H9 (cell line): Measurements from ENCODE around the gene PNPLA6. TPM values are rescaled to one million over a fixed set of nuclear protein-coding genes. Genes with fewer than 3 reads are reported as not detected.

Experiments used
- DNase-seq: peaks from one replicate; pipeline ENCODE4 v3.0.0-alpha.2; 2017
- H2AFZ ChIP-seq: one replicate; pipeline ENCODE4 v1.6.1; 2013; ENCODE audit warnings: mild to moderate bottlenecking, low read length, control low read depth, moderate library complexity
- H2AK5ac ChIP-seq: 2 replicates; pipeline ENCODE4 v1.6.1; 2013; ENCODE audit warnings: low read length, control low read depth, mixed read lengths; ENCODE audit not compliant: insufficient read length
- H2BK120ac ChIP-seq: one replicate; pipeline ENCODE4 v1.6.1; 2013; ENCODE audit warnings: low read depth, mild to moderate bottlenecking, low read length, control low read depth, inconsistent platforms; ENCODE audit not compliant: poor library complexity, severe bottlenecking
- H2BK12ac ChIP-seq: 2 replicates; pipeline ENCODE4 v1.6.1; 2013; ENCODE audit warnings: low read length, control low read depth, mixed read lengths, low read depth; ENCODE audit not compliant: insufficient read length
- H2BK15ac ChIP-seq: 2 replicates; pipeline ENCODE4 v1.6.1; 2013; ENCODE audit warnings: low read depth, low read length, control low read depth
- H2BK20ac ChIP-seq: one replicate; pipeline ENCODE4 v1.6.1; 2013; ENCODE audit warnings: low read depth, mild to moderate bottlenecking, low read length, control low read depth, inconsistent platforms; ENCODE audit not compliant: poor library complexity, severe bottlenecking
- H2BK5ac ChIP-seq: 2 replicates; pipeline ENCODE4 v1.6.1; 2013; ENCODE audit warnings: low read length, control low read depth, mixed read lengths; ENCODE audit not compliant: insufficient read length
- H3K14ac ChIP-seq: 2 replicates; pipeline ENCODE4 v1.6.1; 2013; ENCODE audit warnings: low read length, control low read depth; ENCODE audit not compliant: insufficient read depth
- H3K18ac ChIP-seq: 2 replicates; pipeline ENCODE4 v1.6.1; 2013; ENCODE audit warnings: low read depth, mild to moderate bottlenecking, mixed read lengths, low read length, control low read depth; ENCODE audit not compliant: insufficient read length
- H3K23ac ChIP-seq: 2 replicates; pipeline ENCODE4 v1.6.1; 2013; ENCODE audit warnings: low read length, control low read depth, mixed read lengths, low read depth; ENCODE audit not compliant: insufficient read length
- H3K23me2 ChIP-seq: 2 replicates; pipeline ENCODE4 v1.6.1; 2013; ENCODE audit warnings: low read depth, mild to moderate bottlenecking, mixed read lengths, low read length, control low read depth; ENCODE audit not compliant: insufficient read length, poor library complexity, severe bottlenecking
- H3K27ac ChIP-seq: 2 replicates; pipeline ENCODE4 v1.5.1; 2013; ENCODE audit warnings: low read length, control low read depth, mixed read lengths, low read depth; ENCODE audit not compliant: insufficient read length
- H3K27me3 ChIP-seq: 2 replicates; pipeline ENCODE4 v1.6.1; 2013; ENCODE audit warnings: low read length, control low read depth, inconsistent platforms; ENCODE audit not compliant: insufficient read depth
- H3K4ac ChIP-seq: 2 replicates; pipeline ENCODE4 v1.6.1; 2013; ENCODE audit warnings: low read depth, mild to moderate bottlenecking, control low read depth, inconsistent platforms, low read length, moderate library complexity
- H3K4me1 ChIP-seq: 2 replicates; pipeline ENCODE4 v1.6.1; 2013; ENCODE audit warnings: low read length, control low read depth, inconsistent platforms; ENCODE audit not compliant: insufficient read depth
- H3K4me2 ChIP-seq: 2 replicates; pipeline ENCODE4 v1.6.1; 2013; ENCODE audit warnings: low read length, control low read depth, mixed read lengths; ENCODE audit not compliant: insufficient read length, insufficient read depth
- H3K56ac ChIP-seq: 2 replicates; pipeline ENCODE4 v1.6.1; 2013; ENCODE audit warnings: low read depth, mild to moderate bottlenecking, mixed read lengths, low read length, control low read depth; ENCODE audit not compliant: insufficient read length
- H3K79me1 ChIP-seq: 2 replicates; pipeline ENCODE4 v1.6.1; 2013; ENCODE audit warnings: low read depth, mild to moderate bottlenecking, moderate library complexity, low read length, control low read depth, inconsistent platforms; ENCODE audit not compliant: insufficient read depth, poor library complexity, severe bottlenecking
- H3K79me2 ChIP-seq: 2 replicates; pipeline ENCODE4 v1.6.1; 2013; ENCODE audit warnings: low read length, control low read depth, inconsistent platforms; ENCODE audit not compliant: insufficient read depth
- H3K9ac ChIP-seq: 2 replicates; pipeline ENCODE4 v1.6.1; 2013; ENCODE audit warnings: low read length, control low read depth, mixed read lengths; ENCODE audit not compliant: insufficient read length; ENCODE audit errors: extremely low read depth
- H3K9me3 ChIP-seq: one replicate; pipeline ENCODE4 v1.6.1; 2013; ENCODE audit warnings: low read depth, low read length, inconsistent platforms; ENCODE audit not compliant: control insufficient read depth
- H3T11ph ChIP-seq: one replicate; pipeline ENCODE4 v1.6.1; 2013; ENCODE audit warnings: mild to moderate bottlenecking, low read length, control low read depth, inconsistent platforms
- H4K20me1 ChIP-seq: one replicate; pipeline ENCODE4 v1.6.1; 2013; ENCODE audit not compliant: control insufficient read depth, insufficient read length, insufficient read depth
- H4K5ac ChIP-seq: 2 replicates; pipeline ENCODE4 v1.6.1; 2013; ENCODE audit warnings: low read depth, mild to moderate bottlenecking, mixed read lengths, low read length, control low read depth; ENCODE audit not compliant: insufficient read length
- H4K8ac ChIP-seq: replicated peaks from 2 replicates; pipeline ENCODE4 v1.6.1; 2013; ENCODE audit warnings: low read length, control low read depth, mixed read lengths, low read depth; ENCODE audit not compliant: insufficient read length
- H4K91ac ChIP-seq: 2 replicates; pipeline ENCODE4 v1.6.1; 2013; ENCODE audit warnings: low read depth, mild to moderate bottlenecking, moderate library complexity, mixed read lengths, low read length, control low read depth; ENCODE audit not compliant: insufficient read length
- H3K27ac Mint-ChIP-seq, 3 experiments: 2 replicates in 2 of 3; 3 replicates in 1 of 3; pipeline ENCODE4 v1.8.0; 2020 to 2021; ENCODE audit warnings: mixed read lengths in 3 of 3, mild to moderate bottlenecking in 1 of 3, moderate library complexity in 1 of 3
- H3K27me3 Mint-ChIP-seq: 2 replicates; pipeline ENCODE4 v1.8.0; 2021; ENCODE audit warnings: low read depth, mild to moderate bottlenecking, moderate library complexity, mixed read lengths
- H3K36me3 Mint-ChIP-seq, 3 experiments: 2 replicates in 2 of 3; 3 replicates in 1 of 3; pipeline ENCODE4 v1.8.0; 2020 to 2021; ENCODE audit warnings: low read depth in 3 of 3, mixed read lengths in 3 of 3; ENCODE audit not compliant: insufficient read depth in 1 of 3
- H3K4me1 Mint-ChIP-seq, 2 experiments: 2 replicates each; pipeline ENCODE4 v1.8.0; 2020; ENCODE audit warnings: mixed read lengths in 2 of 2
- H3K4me3 Mint-ChIP-seq, 2 experiments: 2 replicates in 1 of 2; 3 replicates in 1 of 2; pipeline ENCODE4 v1.8.0; 2020 to 2021; ENCODE audit warnings: mild to moderate bottlenecking in 2 of 2, mixed read lengths in 2 of 2, moderate library complexity in 1 of 2
- H3K9me3 Mint-ChIP-seq, 2 experiments: 2 replicates in 1 of 2; 3 replicates in 1 of 2; pipeline ENCODE4 v1.8.0; 2020; ENCODE audit warnings: mild to moderate bottlenecking in 2 of 2, mixed read lengths in 2 of 2, moderate library complexity in 1 of 2
- WGBS: extraction: QIAGEN DNeasy Blood & Tissue Kit; methylation state at CpG from one replicate; pipeline ENCODE4 v1.1.7; 2013; ENCODE audit warnings: missing lambda C conversion rate, low lambda C conversion rate, mixed read lengths; ENCODE audit not compliant: insufficient read length; ENCODE audit errors: extremely low coverage; 5-methylcytosine and 5-hydroxymethylcytosine counted together
- total RNA-seq: library from RNA; stranded (reverse); gene quantifications from 2 replicates; pipeline ENCODE4 v1.2.1, GENCODE V29; 2021
- TF ChIP-seq, protein P1 (sequence below): fragments of 200-600 bp; sonication (generic); conservative IDR thresholded peaks from 3 replicates; pipeline ENCODE4 v1.8.0; 2021; ENCODE audit warnings: antibody characterized with exemption, mild to moderate bottlenecking

The PNPLA6 gene
- total RNA-seq, 1 experiment from 2014 or later = 130 TPM

DNA sequence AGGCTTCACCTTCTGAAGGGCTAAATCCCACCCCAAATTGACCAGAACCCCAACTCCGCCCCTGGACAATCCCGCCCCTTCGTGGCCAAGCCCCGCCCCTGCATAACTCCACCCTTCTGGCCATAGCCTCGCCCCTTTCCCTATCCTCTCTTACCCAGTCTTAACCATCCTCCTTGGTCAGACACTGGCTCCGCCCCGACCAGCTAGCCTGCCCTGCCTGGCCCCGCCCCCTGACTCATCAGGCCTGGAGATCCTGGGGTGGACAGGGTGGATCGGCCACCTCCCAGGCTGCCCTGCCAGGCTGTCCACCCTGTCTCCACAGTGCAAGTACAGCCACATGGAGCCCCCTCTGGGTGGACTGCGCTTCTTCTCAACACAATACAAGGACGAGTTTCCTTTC is 27.6 kb upstream of the PNPLA6 start:
- no peak overlapping the region for H2BK15ac ChIP-seq
- H3K27me3 ChIP-seq = no peaks in the 10 kb centered on the region
- no peak overlapping the region for H4K5ac ChIP-seq
- no peaks in the 10 kb centered on the region; the same call in 1 of the 2 replicates for H3K4me1 ChIP-seq
- H3K18ac ChIP-seq = no peak overlapping the region
- H4K91ac ChIP-seq = no peak overlapping the region
- H4K20me1 ChIP-seq = no peaks in the 10 kb centered on the region
- H3K79me1 ChIP-seq = no peaks in the 10 kb centered on the region
- Mint-ChIP-seq H3K4me1 (peaks cover 18 to 27% of the 10 kb centered on the region in 2 experiments), H3K27ac (peak overlapping the region in 1 of 3 experiments; percentile 76; a peak in 2 of 7 replicates), H3K4me3 (no peak overlapping the region; a peak in 1 of 5 replicates), H3K36me3 (no peaks in the 10 kb centered on the region), H3K27me3 (peaks cover 32% of the 10 kb centered on the region), H3K9me3 (no peaks in the 10 kb centered on the region)
- no CpG with 5 or more reads among the region's 11 CpGs for WGBS
- no peaks in the 10 kb centered on the region for H3K79me2 ChIP-seq
- no peak overlapping the region for H3T11ph ChIP-seq
- H3K9me3 ChIP-seq = no peaks in the 10 kb centered on the region
- H2AK5ac ChIP-seq = no peak overlapping the region
- H2BK20ac ChIP-seq = no peak overlapping the region
- DNase-seq = peak; percentile 97
- no peak overlapping the region for H3K4me2 ChIP-seq
- H3K27ac ChIP-seq = no peak overlapping the region
- H2BK5ac ChIP-seq = no peak overlapping the region
- TF ChIP-seq, protein P1, sequence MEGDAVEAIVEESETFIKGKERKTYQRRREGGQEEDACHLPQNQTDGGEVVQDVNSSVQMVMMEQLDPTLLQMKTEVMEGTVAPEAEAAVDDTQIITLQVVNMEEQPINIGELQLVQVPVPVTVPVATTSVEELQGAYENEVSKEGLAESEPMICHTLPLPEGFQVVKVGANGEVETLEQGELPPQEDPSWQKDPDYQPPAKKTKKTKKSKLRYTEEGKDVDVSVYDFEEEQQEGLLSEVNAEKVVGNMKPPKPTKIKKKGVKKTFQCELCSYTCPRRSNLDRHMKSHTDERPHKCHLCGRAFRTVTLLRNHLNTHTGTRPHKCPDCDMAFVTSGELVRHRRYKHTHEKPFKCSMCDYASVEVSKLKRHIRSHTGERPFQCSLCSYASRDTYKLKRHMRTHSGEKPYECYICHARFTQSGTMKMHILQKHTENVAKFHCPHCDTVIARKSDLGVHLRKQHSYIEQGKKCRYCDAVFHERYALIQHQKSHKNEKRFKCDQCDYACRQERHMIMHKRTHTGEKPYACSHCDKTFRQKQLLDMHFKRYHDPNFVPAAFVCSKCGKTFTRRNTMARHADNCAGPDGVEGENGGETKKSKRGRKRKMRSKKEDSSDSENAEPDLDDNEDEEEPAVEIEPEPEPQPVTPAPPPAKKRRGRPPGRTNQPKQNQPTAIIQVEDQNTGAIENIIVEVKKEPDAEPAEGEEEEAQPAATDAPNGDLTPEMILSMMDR = no peak
- no peak overlapping the region for H2BK120ac ChIP-seq
- peaks cover 6% of the 10 kb centered on the region for H3K23me2 ChIP-seq
- no peak overlapping the region for H2AFZ ChIP-seq
- H4K8ac ChIP-seq = no peak overlapping the region
- no peak overlapping the region for H3K4ac ChIP-seq
- no peak overlapping the region for H3K56ac ChIP-seq
- no peak overlapping the region for H2BK12ac ChIP-seq
- H3K23ac ChIP-seq = no peak overlapping the region
- H3K14ac ChIP-seq = no peak overlapping the region
- H3K9ac ChIP-seq = no peak overlapping the region
